GM12875 (cell line): ENCODE results near the gene COG5.
A peak's percentile ranks its signal among the peaks of the same experiment; 100 is the strongest.

Source experiments
- H3K4me3 ChIP-seq: one replicate; pipeline ENCODE4 v1.5.1; 2011; ENCODE audit warnings: low read depth, low read length, control low read depth
- CTCF ChIP-seq: IDR thresholded peaks from 2 replicates; pipeline ENCODE4 v1.5.1; 2011; ENCODE audit warnings: low read depth, mild to moderate bottlenecking, control low read depth, inconsistent platforms, low read length, moderate library complexity, borderline replicate concordance; ENCODE audit not compliant: insufficient read depth

COG5 gene

GRCh38 chr7:107563775-107564552 lies at the start of gene COG5, which contains the start of gene DUS4L:
COG5 (minus strand) TSS chr7:107563920; CDS start chr7:107563896, 24 bp downstream.
DUS4L (plus strand) TSS chr7:107563971; CDS start chr7:107567071, 3,100 bp downstream.
- peak within 1 kb of the TSS; percentile 85 for H3K4me3 ChIP-seq
- TF ChIP-seq CTCF = no peak

- H3K4me3 ChIP-seq = no peak overlapping the region
- TF ChIP-seq CTCF = no peak
Observed at GRCh38 chr7:107613439-107613838, 49.7 kb upstream of the COG5 start.

- TF ChIP-seq CTCF = no peak
- H3K4me3 ChIP-seq = no peak overlapping the region
Observed at GRCh38 chr7:107610323-107610722, 46.6 kb upstream of the COG5 start.

GRCh38 chr7:107609811-107610261 lies 46.1 kb upstream of the COG5 start:
- TF ChIP-seq CTCF = no peak
- no peak overlapping the region for H3K4me3 ChIP-seq

- H3K4me3 ChIP-seq = no peak overlapping the region
- TF ChIP-seq CTCF = no peak
Observed at GRCh38 chr7:107606303-107606702, 42.6 kb upstream of the COG5 start.

GRCh38 chr7:107605218-107605815 lies 41.6 kb upstream of the COG5 start:
- H3K4me3 ChIP-seq = no peak overlapping the region
- TF ChIP-seq CTCF = no peak

GRCh38 chr7:107600816-107601215 lies 37.1 kb upstream of the COG5 start:
- no peak for TF ChIP-seq CTCF
- no peak overlapping the region for H3K4me3 ChIP-seq
